ENCODE data around the gene OGN.

The OGN gene

DNA sequence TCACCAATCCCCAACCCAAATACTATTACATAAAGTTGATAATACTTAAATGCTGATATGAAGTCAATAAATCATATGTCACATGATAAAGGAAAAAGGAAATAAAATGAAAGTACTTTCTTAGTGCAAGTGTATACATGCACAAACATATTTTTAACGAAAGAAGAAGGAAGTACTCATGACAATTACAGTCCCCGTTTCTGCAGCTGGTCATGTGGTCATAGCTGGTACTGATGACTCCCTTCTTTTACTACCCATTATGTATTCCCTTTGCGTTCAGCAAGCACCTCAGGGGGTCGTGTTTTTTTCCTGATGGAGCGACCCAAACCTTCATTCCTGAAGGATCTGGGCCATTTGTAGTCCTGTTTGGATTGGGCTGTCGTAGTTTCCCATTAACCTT lies 51.3 kb downstream of the OGN start:
- Histone ChIP-seq H3K27me3 (no peaks in the 10 kb centered on the region), H3K4me3 (no peak overlapping the region), H3K27ac (no peak overlapping the region), H4K20me1 (no peaks in the 10 kb centered on the region), H3K9ac (no peak overlapping the region), H3K9me3 (peaks cover 45% of the 10 kb centered on the region), H3K4me2 (no peak overlapping the region), H3K36me3 (peaks cover 52% of the 10 kb centered on the region), H3K4me1 (no peaks in the 10 kb centered on the region)
- TF ChIP-seq Cebpa-rat (IDR thresholded peaks at IDR 0.05), result no peak

DNA sequence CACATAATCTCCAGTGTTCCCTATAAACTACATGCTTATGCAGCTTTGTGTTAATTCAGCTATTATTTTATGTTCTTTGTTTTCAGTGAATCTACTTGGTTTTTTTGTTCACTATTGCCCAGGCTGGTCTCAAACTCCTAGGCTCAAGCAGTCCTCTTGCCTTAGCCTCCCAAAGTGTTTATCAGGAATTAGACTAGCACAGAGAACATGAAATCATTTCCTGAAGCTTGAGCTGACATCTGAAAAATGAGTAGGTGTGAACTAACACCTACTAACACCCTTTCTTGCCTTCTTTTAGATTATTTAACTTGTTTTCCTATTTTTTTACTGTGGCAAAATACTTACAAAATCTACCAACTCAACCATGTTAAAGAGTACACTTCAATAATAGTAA lies 53.6 kb downstream of the OGN start:
- H3K36me3 ChIP-seq, result peaks cover 57% of the 10 kb centered on the region
- no peak overlapping the region for H3K4me3 ChIP-seq
- H3K4me1 ChIP-seq, result no peaks in the 10 kb centered on the region
- H3K27me3 ChIP-seq, result no peaks in the 10 kb centered on the region
- H3K9me3 ChIP-seq, result peaks cover 31% of the 10 kb centered on the region
- no peak overlapping the region for H3K9ac ChIP-seq
- H3K27ac ChIP-seq, result no peak overlapping the region
- no peaks in the 10 kb centered on the region for H4K20me1 ChIP-seq
- no peak overlapping the region for H3K4me2 ChIP-seq
- no peak for TF ChIP-seq Cebpa-rat (IDR thresholded peaks at IDR 0.05)

DNA sequence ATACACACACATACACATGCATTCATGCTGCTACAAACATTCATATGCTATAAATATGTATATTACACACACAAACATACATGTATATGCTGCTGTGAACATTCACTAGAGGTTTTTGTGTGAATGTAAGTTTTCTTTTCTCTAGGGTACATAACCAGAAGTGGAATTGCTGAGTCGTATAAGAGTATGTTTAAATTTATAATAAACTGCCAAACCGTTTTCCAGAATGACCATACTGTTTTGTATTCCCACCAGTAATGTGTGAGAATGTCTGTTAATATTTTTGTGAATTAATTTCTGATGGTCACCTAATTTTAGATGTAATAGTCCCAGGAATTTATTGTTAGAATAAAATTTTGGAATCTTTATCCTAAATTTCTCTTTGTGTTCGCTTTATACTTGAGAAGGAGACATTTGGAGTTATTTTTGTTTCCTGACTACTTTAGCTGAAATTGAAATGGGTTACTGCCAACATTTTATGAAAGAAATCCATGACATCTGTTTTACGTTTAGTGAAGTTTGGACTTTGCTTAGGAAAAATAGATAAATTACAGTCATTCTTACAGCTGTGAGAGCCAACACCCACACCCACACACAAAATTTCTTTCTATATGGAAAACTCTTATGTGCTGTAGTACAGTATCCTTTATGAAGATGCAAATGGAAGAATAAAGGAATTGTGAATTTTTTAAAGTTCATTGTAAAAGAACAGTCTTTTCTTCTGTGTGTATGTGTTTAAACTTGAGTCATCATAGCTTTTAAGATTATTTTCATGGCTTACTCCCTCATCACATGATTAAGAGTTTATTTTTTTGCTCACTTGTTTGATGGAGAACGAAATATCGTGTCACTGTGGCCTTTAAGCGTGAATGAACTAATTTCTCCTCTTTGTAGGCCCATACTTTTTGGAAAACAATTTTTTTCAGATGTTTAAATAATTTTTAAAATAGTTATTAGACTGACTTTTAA lies 54.3 kb downstream of the OGN start:
- Histone ChIP-seq H4K20me1 (no peaks in the 10 kb centered on the region), H3K9ac (no peak overlapping the region), H3K9me3 (peaks cover 25% of the 10 kb centered on the region), H3K4me1 (no peaks in the 10 kb centered on the region), H3K4me3 (no peak overlapping the region), H3K27ac (no peak overlapping the region), H3K27me3 (no peaks in the 10 kb centered on the region), H3K36me3 (peaks cover 57% of the 10 kb centered on the region), H3K4me2 (no peak overlapping the region)
- TF ChIP-seq Cebpa-rat (IDR thresholded peaks at IDR 0.05), result no peak

DNA sequence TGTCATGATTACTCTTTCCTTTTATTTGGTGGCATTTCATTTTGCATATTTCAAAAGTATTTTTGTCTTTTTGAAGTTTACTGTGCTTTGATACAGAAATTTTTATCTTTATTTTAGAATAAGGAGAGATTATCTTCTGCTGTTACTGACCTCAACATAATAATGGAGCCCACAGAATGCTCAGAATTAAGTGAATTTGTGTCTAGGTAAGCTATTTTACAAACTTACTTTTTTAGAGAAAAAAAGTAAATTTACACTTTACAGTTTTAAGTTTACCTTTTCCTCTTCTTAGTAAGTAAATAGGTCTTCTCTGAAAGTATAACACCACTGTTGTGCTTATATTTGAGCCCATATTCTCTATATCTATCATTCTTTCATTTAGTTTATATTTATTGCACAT lies 58.8 kb downstream of the OGN start:
- H3K36me3 ChIP-seq, result peaks cover 41% of the 10 kb centered on the region
- H3K4me1 ChIP-seq, result no peaks in the 10 kb centered on the region
- TF ChIP-seq Cebpa-rat (IDR thresholded peaks at IDR 0.05), result no peak
- H3K27me3 ChIP-seq, result no peaks in the 10 kb centered on the region
- no peak overlapping the region for H3K27ac ChIP-seq
- no peak overlapping the region for H3K4me3 ChIP-seq
- no peaks in the 10 kb centered on the region for H4K20me1 ChIP-seq
- H3K4me2 ChIP-seq, result no peak overlapping the region
- peaks cover 11% of the 10 kb centered on the region for H3K9me3 ChIP-seq
- H3K9ac ChIP-seq, result no peak overlapping the region

DNA sequence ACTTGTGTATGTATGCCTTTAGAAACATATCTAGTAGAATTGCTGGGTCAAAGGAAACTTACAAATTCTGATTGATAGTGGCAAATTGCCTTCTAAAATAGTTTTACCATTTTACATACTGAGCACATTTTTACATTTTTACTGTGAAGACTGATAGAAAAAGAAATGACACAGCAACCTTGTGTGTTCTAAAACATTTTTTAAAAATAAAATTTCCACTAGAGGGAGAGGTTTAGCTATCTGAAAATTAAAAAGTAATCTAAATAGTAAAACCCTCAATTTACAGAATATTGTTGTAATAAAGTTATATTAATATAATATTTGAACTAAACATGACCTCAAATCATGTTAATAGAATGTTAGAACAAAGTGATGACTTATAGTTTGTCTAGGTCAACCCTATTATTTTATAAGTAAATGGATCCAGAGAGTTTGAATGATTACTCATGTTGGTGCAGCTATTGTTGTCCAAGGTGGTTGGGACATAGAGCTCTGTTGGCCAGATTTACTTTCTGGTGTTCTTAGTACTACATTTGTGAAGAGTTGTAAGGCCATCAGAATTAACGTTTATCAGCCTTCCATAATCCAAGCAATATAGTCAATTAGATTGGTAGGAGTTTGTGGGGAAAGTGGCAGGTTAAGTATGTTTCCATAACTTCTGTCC lies 61.4 kb downstream of the OGN start:
- no peaks in the 10 kb centered on the region for H3K27me3 ChIP-seq
- peaks cover 61% of the 10 kb centered on the region for H3K36me3 ChIP-seq
- no peak for TF ChIP-seq Cebpa-rat (IDR thresholded peaks at IDR 0.05)
- H3K9me3 ChIP-seq, result peaks cover 30% of the 10 kb centered on the region
- no peaks in the 10 kb centered on the region for H4K20me1 ChIP-seq
- H3K27ac ChIP-seq, result no peak overlapping the region
- H3K4me3 ChIP-seq, result no peak overlapping the region
- no peak overlapping the region for H3K4me2 ChIP-seq
- H3K9ac ChIP-seq, result no peak overlapping the region
- H3K4me1 ChIP-seq, result no peaks in the 10 kb centered on the region

DNA sequence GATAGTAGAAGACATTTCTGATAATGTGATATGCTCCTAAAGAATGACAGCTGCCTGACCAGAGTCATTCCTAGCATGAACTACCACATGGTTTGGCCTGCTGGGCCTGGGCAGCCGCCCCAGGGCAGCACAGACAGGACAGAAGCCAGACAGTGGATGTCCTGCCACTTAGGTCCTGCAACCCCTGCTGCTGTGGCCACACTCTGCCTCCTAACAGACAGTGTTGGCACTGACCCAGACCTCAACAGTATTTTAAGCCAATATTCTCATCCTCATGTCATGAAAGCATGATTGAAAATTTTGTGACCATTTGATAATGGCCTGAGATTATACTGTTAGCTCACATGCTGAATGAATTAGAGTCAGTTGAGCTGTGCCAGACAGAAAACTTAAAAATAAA lies 62.8 kb downstream of the OGN start:
- no peaks in the 10 kb centered on the region for H4K20me1 ChIP-seq
- H3K4me3 ChIP-seq, result no peak overlapping the region
- no peak overlapping the region for H3K4me2 ChIP-seq
- H3K36me3 ChIP-seq, result peaks cover 63% of the 10 kb centered on the region
- H3K9me3 ChIP-seq, result peaks cover 30% of the 10 kb centered on the region
- TF ChIP-seq Cebpa-rat (IDR thresholded peaks at IDR 0.05), result no peak
- no peaks in the 10 kb centered on the region for H3K4me1 ChIP-seq
- H3K27ac ChIP-seq, result no peak overlapping the region
- H3K9ac ChIP-seq, result no peak overlapping the region
- no peaks in the 10 kb centered on the region for H3K27me3 ChIP-seq

DNA sequence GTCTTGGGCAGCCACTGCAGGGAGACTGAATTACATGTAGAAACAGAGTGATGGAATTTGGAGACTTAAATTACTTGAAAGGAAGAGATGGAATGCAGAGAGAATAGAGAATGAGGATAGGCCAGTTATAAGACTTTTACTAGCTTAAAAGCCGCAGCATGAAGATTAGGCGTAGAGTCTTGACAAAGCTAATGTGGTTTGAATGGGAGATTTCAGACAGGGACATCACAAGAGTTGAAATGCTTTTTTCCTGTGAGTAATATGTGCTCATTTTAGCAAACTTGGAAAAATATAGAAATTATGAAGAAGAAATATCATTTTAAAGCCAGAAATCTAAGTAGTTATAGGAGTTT lies 71.1 kb downstream of the OGN start:
- no peaks in the 10 kb centered on the region for H3K27me3 ChIP-seq
- H3K9ac ChIP-seq, result no peak overlapping the region
- no peak overlapping the region for H3K4me2 ChIP-seq
- no peak for TF ChIP-seq Cebpa-rat (IDR thresholded peaks at IDR 0.05)
- no peaks in the 10 kb centered on the region for H4K20me1 ChIP-seq
- H3K4me1 ChIP-seq, result peaks cover 2% of the 10 kb centered on the region
- peaks cover 56% of the 10 kb centered on the region for H3K36me3 ChIP-seq
- H3K27ac ChIP-seq, result no peak overlapping the region
- no peak overlapping the region for H3K4me3 ChIP-seq
- H3K9me3 ChIP-seq, result no peaks in the 10 kb centered on the region
